CD4-positive, alpha-beta T cell treated with Interleukin-1 beta for 1 hour (primary cell): Measurements from ENCODE around the gene PARP9.

Source experiments
- DNase-seq, 2 donors: peaks; one replicate each; pipeline ENCODE4 v3.0.0-alpha.2; 2020 to 2022

PARP9 gene

GRCh38 chr3:122564155-122564912 lies at the start of gene PARP9, which contains the start of gene DTX3L:
Gene PARP9, minus strand, starts transcription at chr3:122564300. Its CDS starts 4,680 bp downstream, at chr3:122559620.
Gene DTX3L, plus strand, starts transcription at chr3:122564338. Its CDS starts 89 bp downstream, at chr3:122564427.
- DNase-seq, result peak; percentile 75 to 79

GRCh38 chr3:122612696-122613095 lies 48.6 kb upstream of the PARP9 start:
- DNase-seq, result no peak

GRCh38 chr3:122609798-122610559 lies 45.9 kb upstream of the PARP9 start:
- DNase-seq, result peak in 1 of 2 donors; percentile 18

- no peak for DNase-seq
These were observed 44.8 kb upstream of the PARP9 start for GRCh38 chr3:122608916-122609315.

GRCh38 chr3:122606330-122606729 lies 42.2 kb upstream of the PARP9 start:
- no peak for DNase-seq

- DNase-seq, result no peak
These were observed 39.0 kb upstream of the PARP9 start for GRCh38 chr3:122603056-122603455.

- no peak for DNase-seq
These were observed 38.1 kb upstream of the PARP9 start for GRCh38 chr3:122602011-122602710.

GRCh38 chr3:122598556-122598955 lies 34.5 kb upstream of the PARP9 start:
- DNase-seq, result no peak

GRCh38 chr3:122598151-122598550 lies 34.1 kb upstream of the PARP9 start:
- no peak for DNase-seq

GRCh38 chr3:122594025-122594424 lies 29.9 kb upstream of the PARP9 start:
- no peak for DNase-seq

- no peak for DNase-seq
These were observed 26.5 kb upstream of the PARP9 start for GRCh38 chr3:122590610-122591009.

GRCh38 chr3:122589297-122589696 lies 25.2 kb upstream of the PARP9 start:
- DNase-seq, result no peak

GRCh38 chr3:122587572-122587971 lies 23.5 kb upstream of the PARP9 start:
- no peak for DNase-seq

- DNase-seq, result no peak
These were observed 22.8 kb upstream of the PARP9 start for GRCh38 chr3:122586773-122587485.

GRCh38 chr3:122586098-122586497 lies 22.0 kb upstream of the PARP9 start:
- DNase-seq, result no peak

GRCh38 chr3:122582390-122582789 lies 18.3 kb upstream of the PARP9 start:
- DNase-seq, result no peak

- no peak for DNase-seq
These were observed 17.5 kb upstream of the PARP9 start for GRCh38 chr3:122581622-122582021.

- no peak for DNase-seq
These were observed 16.4 kb upstream of the PARP9 start for GRCh38 chr3:122580470-122580869.

GRCh38 chr3:122578069-122578740 lies 14.1 kb upstream of the PARP9 start:
- no peak for DNase-seq

- DNase-seq, result peak; percentile 43 to 54
These were observed 13.4 kb upstream of the PARP9 start, which contains the start of gene PARP15 for GRCh38 chr3:122577409-122578031. Gene PARP15, plus strand, starts transcription at chr3:122577650. Its CDS starts 18 bp downstream, at chr3:122577668.

- peak in 1 of 2 donors; percentile 60 for DNase-seq
These were observed 12.3 kb upstream of the PARP9 start for GRCh38 chr3:122576174-122576940.
